ENCODE measurements around the gene HPS4. TPM values are rescaled to one million over a fixed set of nuclear protein-coding genes. Genes with fewer than 3 reads are reported as not detected.
"Not testable (repeated sequence)": the region's sequence is repeated elsewhere in the genome, so short reads cannot be mapped to it uniquely, and the experiment has no call there.

The HPS4 gene
- total RNA-seq, 1 donor from 2014 or later: 18.0 TPM

GRCh38 chr22:26416256-26416655, 67.3 kb downstream of the HPS4 start:
- DNase-seq (ENCODE audit: low read depth, low spot score): no peak

DNA sequence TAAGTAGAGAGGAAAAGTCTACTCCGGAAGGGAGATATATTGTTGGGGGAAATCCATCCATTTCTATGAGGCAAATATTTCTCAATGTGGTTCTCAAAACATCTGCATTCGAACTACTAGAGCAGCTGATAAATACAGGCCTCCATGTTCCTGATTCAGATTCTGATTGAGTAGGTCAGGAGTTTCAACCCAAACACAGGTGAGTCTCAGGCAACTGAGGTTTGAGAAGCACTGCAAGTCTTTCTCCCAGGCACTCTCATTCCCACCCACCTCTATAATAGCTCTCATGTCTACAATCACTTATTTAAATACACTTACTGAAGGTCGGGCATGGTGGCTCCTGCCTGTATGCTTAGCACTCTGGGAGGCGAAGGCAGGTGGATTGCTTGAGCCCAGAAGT, 69.2 kb downstream of the HPS4 start:
- DNase-seq (ENCODE audit: low read depth, low spot score): no peak

GRCh38 chr22:26410386-26410785, 73.2 kb downstream of the HPS4 start:
- no peak for DNase-seq (ENCODE audit: low read depth, low spot score)

DNA sequence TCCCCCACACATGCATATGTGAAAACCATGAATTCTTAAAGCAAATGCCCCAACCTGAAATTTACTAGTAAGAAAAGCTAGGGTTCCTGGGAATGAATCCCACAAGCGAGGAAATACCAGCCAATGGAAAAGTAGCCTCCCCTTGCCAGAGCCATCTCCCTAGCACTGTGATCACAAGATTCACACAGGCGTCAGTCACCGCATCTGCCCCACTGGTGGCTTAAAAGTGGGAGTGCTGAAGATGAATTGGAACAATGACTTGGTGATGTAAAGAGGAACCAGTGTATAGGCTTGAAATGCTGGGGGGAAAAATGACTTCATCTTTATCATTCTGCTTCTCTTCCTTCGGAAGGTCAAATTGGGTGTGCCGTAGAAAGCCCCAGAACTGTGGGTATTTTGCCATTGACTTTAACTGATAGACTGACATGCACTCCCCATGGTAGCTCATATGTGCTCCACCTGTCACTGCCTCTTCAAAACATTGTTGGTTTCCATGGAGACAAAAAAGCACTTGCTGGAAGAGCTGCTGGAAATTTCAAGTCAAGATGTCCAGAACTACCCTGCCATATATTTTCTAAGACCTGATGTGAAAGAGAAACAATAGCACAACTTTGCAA, 73.8 kb downstream of the HPS4 start:
- DNase-seq (ENCODE audit: low read depth, low spot score): no peak

DNA sequence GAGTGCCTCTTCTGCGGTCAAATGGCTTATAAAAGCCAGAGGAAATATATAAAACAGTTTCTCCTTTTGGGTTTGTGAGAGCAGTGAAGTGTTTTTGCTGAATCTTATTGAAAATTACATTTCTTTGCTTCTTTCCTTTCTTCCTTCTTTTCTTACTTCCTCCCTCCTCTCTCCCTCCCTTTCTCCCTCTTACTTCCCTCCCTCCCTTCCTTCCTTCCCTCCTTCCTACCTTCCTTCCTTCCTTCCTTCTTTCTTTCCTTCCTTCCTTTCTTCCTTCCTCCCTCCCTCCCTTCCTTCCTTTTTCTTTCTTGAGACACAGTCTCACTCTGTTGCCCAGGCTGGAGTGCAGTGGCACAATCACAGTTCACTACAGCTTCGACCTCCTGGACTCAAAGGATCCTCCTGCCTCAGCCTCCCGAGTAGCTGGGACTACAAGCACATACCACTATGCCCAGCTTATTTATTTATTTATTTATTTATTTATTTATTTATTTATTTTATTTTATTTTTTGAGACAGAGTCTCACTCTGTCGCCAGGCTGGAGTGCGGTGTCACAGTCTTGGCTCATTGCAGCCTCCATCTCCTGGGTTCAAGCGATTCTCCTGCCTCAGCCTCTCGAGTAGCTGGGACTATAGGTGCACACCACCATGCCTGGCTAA, 74.9 kb downstream of the HPS4 start:
- not testable (repeated sequence) for DNase-seq (ENCODE audit: low read depth, low spot score)

- DNase-seq (ENCODE audit: low read depth, low spot score): no peak
These were observed 77.5 kb downstream of the HPS4 start for GRCh38 chr22:26406118-26406517.

DNA sequence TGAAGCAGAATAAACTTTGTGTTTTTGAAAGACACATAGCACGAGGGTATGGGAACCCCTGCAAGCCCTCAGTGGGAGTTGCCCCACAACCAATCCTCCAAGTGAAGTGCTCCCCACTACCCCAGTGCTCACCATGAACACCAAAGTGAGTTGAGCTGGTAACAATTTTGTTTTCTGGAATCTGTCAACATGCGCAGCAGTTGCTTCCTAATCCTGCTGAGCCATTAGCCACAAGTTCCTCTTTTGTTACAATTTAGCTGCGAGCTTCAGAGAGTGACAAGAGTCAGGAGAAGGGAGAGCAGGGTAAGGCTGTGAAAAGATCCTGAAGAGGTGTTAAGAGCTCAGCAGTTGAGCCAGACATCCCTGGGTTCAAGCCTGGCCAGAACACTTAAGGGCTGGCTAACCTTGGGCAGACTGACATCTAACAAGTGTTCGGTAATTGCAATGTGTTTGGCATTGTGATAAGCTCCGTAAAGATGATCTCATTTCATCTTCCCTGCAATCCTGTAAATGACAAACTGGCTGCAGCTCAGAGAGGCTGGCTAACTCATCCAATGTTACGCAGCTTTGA, 78.6 kb downstream of the HPS4 start:
- no peak for DNase-seq (ENCODE audit: low read depth, low spot score)

GRCh38 chr22:26401726-26402125, 81.9 kb downstream of the HPS4 start:
- DNase-seq (ENCODE audit: low read depth, low spot score): no peak

Other genes with a start within 250 kb of the HPS4 start
- 7.5 and 8.2 TPM in 2 replicates for gene ASPHD2, start 54.5 kb downstream of the HPS4 start, total RNA-seq
- 17.6 and 28.9 TPM in 2 replicates for gene SRRD, start 94 bp upstream of the HPS4 start, total RNA-seq
- gene TFIP11, start 28.7 kb upstream of the HPS4 start, total RNA-seq: 40.1 and 57.1 TPM in 2 replicates
- gene TPST2, start 106.3 kb upstream of the HPS4 start, total RNA-seq: 33.6 and 56.7 TPM in 2 replicates
- not detected in 2 replicates for gene CRYBB1, start 134.2 kb upstream of the HPS4 start, total RNA-seq
- gene CRYBA4, start 138.2 kb upstream of the HPS4 start, total RNA-seq: not detected in 2 replicates
- gene MIAT, start 173.8 kb upstream of the HPS4 start, total RNA-seq: 0.26 and 0.32 TPM in 2 replicates

All from pulmonary artery endothelial cell (primary cell).